Stimulated activated CD8-positive, alpha-beta memory T cell treated with anti-CD3 and anti-CD28 coated beads, Interleukin-15, amount 100 ng/mL, for 24 hours (primary cell): ENCODE results near the gene LRCH3.

Experiments
- DNase-seq: peaks from one replicate; pipeline ENCODE4 v3.0.0-alpha.2; 2020; ENCODE audit warnings: low read depth

The LRCH3 gene

GRCh38 chr3:197793247-197793646 lies 2.2 kb downstream of the LRCH3 start:
- DNase-seq = no peak

- DNase-seq = no peak
These were observed 3.1 kb downstream of the LRCH3 start for GRCh38 chr3:197794115-197794514.

- no peak for DNase-seq
These were observed 4.1 kb downstream of the LRCH3 start for GRCh38 chr3:197795200-197795599.

- DNase-seq = no peak
These were observed 5.0 kb downstream of the LRCH3 start for GRCh38 chr3:197796087-197796486.

GRCh38 chr3:197798863-197799262 lies 7.8 kb downstream of the LRCH3 start:
- no peak for DNase-seq

GRCh38 chr3:197800379-197800778 lies 9.3 kb downstream of the LRCH3 start:
- DNase-seq = no peak

GRCh38 chr3:197801891-197802778 lies 11.1 kb downstream of the LRCH3 start:
- no peak for DNase-seq

- DNase-seq = no peak
These were observed 11.9 kb downstream of the LRCH3 start for GRCh38 chr3:197802779-197803459.

GRCh38 chr3:197804511-197804910 lies 13.5 kb downstream of the LRCH3 start:
- DNase-seq = no peak

- DNase-seq = no peak
These were observed 17.0 kb downstream of the LRCH3 start for GRCh38 chr3:197807969-197808587.

GRCh38 chr3:197809356-197810020 lies 18.4 kb downstream of the LRCH3 start:
- no peak for DNase-seq

- no peak for DNase-seq
These were observed 19.8 kb downstream of the LRCH3 start for GRCh38 chr3:197810901-197811300.

- DNase-seq = no peak
These were observed 20.3 kb downstream of the LRCH3 start for GRCh38 chr3:197811343-197811742.

GRCh38 chr3:197814372-197814771 lies 23.3 kb downstream of the LRCH3 start:
- DNase-seq = no peak

GRCh38 chr3:197820550-197821335 lies 29.7 kb downstream of the LRCH3 start:
- no peak for DNase-seq

- DNase-seq = no peak
These were observed 38.5 kb downstream of the LRCH3 start for GRCh38 chr3:197829397-197830045.

- DNase-seq = no peak
These were observed 39.4 kb downstream of the LRCH3 start for GRCh38 chr3:197830308-197830966.

- DNase-seq = no peak
These were observed 39.9 kb downstream of the LRCH3 start for GRCh38 chr3:197830967-197831313.

GRCh38 chr3:197833930-197834715 lies 43.1 kb downstream of the LRCH3 start:
- DNase-seq = no peak

GRCh38 chr3:197835509-197835908 lies 44.5 kb downstream of the LRCH3 start:
- no peak for DNase-seq
